ENCODE results near the gene KRT86. TPM values are rescaled to one million over a fixed set of nuclear protein-coding genes. Genes with fewer than 3 reads are reported as not detected.
"Not testable (repeated sequence)": the region's sequence is repeated elsewhere in the genome, so short reads cannot be mapped to it uniquely, and the experiment has no call there.

The KRT86 gene
- total and polyA plus RNA-seq, 2 experiments from 2014 or later = 0.11 to 0.16 TPM

DNA sequence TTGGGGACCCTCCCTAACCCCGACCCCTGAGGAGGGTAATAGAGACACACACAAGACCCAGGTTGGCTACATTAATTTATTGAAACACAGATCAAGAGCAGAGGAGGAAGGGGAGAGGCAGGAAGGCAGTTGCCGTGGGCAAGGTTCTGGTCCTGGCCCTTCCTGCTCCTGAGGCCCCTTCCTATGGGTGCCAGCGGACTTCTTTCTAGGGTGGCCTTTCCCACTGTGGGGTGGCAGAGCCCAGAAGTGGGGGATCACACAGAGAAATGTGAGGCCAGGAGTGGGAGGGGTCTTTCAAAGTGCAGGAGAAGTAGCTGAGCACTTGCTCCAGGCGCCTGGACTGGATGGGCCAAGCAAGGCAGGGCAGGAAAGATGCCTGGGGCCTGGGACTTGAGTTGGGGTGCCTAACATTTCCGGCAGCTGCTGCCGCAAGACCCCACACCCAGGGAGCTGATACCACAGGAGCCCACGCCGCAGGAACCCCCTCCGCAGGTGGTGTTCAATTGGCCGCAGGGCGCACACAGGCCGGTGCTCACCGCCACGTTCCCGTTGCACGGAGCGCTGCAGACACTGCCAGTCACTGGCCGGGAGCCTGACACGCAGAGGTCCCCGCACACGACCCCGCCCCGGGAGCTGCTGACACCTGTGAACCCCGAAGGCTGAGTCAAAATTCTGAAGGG, 11.5 kb downstream of the KRT86 start:
- peaks cover 22% of the 10 kb centered on the region for H3F3A ChIP-seq (ENCODE audit: insufficient read depth)
- H3K79me2 ChIP-seq (ENCODE audit: insufficient read depth) = no peaks in the 10 kb centered on the region
- in situ Hi-C loops (cut with MboI) = no loop called here
- DNase-seq = no peak
- no peaks in the 10 kb centered on the region for H3K9me3 ChIP-seq (ENCODE audit: low read depth)
- no peak overlapping the region for H3K4me3 ChIP-seq
- H3K27me3 ChIP-seq (replicated peaks; ENCODE audit: insufficient read depth) = no peaks in the 10 kb centered on the region
- no peaks in the 10 kb centered on the region for H4K20me1 ChIP-seq (ENCODE audit: insufficient read depth)
- H3K9ac ChIP-seq = no peak overlapping the region
- TF ChIP-seq EZH2 (IDR thresholded peaks at IDR 0.05; ENCODE audit: insufficient read depth, poor library complexity, severe bottlenecking) (no peak), EZH2phosphoT487 (IDR thresholded peaks at IDR 0.05; ENCODE audit: insufficient read depth, low read depth) (no peak)
- peaks cover 25% of the 10 kb centered on the region for H3K4me1 ChIP-seq (ENCODE audit: insufficient read depth)
- no peak overlapping the region for H2AFZ ChIP-seq
- no peaks in the 10 kb centered on the region for H3K9me2 ChIP-seq (ENCODE audit: insufficient read depth)
- H3K27ac ChIP-seq = no peak overlapping the region
- WGBS, 2 experiments (ENCODE audit: low coverage in 1 of 2, low lambda C conversion rate in 2 of 2, missing lambda C conversion rate in 2 of 2) = 96 to 97% methylated on average over 24 of the region's 24 CpGs
- H3K36me3 ChIP-seq (ENCODE audit: low read depth) = no peaks in the 10 kb centered on the region
- no peak overlapping the region for H3K4me2 ChIP-seq (ENCODE audit: unreplicated experiment)

GRCh38 chr12:52286857-52287785, 12.7 kb downstream of the KRT86 start:
- H3F3A ChIP-seq (ENCODE audit: insufficient read depth) = peaks cover 12% of the 10 kb centered on the region
- H3K27me3 ChIP-seq (replicated peaks; ENCODE audit: insufficient read depth); in situ Hi-C loops (cut with MboI); H3K4me3 ChIP-seq; H3K9me3 ChIP-seq (ENCODE audit: low read depth); H3K9me2 ChIP-seq (ENCODE audit: insufficient read depth); H4K20me1 ChIP-seq (ENCODE audit: insufficient read depth); H3K4me2 ChIP-seq (ENCODE audit: unreplicated experiment); H2AFZ ChIP-seq; H3K27ac ChIP-seq; H3K36me3 ChIP-seq (ENCODE audit: low read depth); H3K9ac ChIP-seq; DNase-seq; H3K79me2 ChIP-seq (ENCODE audit: insufficient read depth): not testable (repeated sequence)
- 93% methylated on average over 17 to 18 of the region's 21 CpGs for WGBS, 2 experiments (ENCODE audit: low coverage in 1 of 2, low lambda C conversion rate in 2 of 2, missing lambda C conversion rate in 2 of 2)
- H3K4me1 ChIP-seq (ENCODE audit: insufficient read depth) = peaks cover 16% of the 10 kb centered on the region

DNA sequence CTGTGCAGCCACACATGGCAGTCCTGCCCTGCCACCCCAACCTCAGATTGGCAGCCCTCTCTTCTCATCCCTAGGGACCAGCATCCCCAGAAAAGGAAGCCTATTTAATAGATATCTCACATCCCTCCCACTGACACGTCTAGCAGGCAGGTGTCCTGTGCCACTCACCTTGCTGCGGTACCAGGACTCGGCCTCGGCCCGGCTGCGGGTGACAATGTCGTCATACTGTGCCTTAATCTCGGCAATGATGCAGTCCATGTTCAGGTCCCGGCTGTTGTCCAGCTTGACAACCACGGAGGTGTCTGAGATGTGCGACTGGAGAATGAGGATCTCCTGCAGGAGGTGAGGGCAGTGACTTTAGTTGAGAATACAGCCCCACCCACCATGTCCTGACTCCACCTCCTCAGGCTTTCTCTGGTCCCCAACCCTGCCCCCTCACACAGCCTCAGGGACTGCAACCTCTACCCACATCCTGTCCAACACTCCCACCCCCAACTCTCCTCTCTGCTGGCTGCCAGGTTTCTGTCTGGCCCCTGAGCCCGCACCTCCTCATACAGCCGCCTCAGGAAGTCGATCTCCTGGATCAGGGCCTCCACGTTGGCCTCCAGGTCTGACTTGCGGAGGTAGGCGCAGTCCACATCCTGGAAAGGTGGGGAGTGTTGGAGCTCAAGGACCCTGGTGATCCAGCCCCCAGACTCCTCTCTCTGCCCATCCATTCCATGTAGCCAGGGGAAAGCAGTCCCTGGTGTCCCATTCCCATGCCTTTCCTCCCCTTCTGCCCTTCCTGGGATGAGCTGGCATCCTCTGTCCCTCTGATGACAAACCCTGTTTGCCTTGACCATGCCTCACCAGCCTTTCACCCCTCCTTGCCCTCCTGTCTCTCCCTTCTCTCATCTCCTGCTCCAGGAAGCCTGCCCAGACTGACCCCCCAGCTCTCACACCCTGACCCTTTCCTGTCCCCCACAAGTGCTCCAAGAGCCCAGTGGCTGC, 13.7 kb downstream of the KRT86 start:
- H2AFZ ChIP-seq; H3K27me3 ChIP-seq (replicated peaks; ENCODE audit: insufficient read depth); H3K4me2 ChIP-seq (ENCODE audit: unreplicated experiment); H3K9ac ChIP-seq; H4K20me1 ChIP-seq (ENCODE audit: insufficient read depth); H3K27ac ChIP-seq; H3K9me2 ChIP-seq (ENCODE audit: insufficient read depth); DNase-seq; H3K9me3 ChIP-seq (ENCODE audit: low read depth); in situ Hi-C loops (cut with MboI); H3K79me2 ChIP-seq (ENCODE audit: insufficient read depth); H3K4me3 ChIP-seq; H3K36me3 ChIP-seq (ENCODE audit: low read depth): not testable (repeated sequence)
- peaks cover 16% of the 10 kb centered on the region for H3K4me1 ChIP-seq (ENCODE audit: insufficient read depth)
- 96 to 98% methylated on average over 15 to 16 of the region's 17 CpGs for WGBS, 2 experiments (ENCODE audit: low coverage in 1 of 2, low lambda C conversion rate in 2 of 2, missing lambda C conversion rate in 2 of 2)
- H3F3A ChIP-seq (ENCODE audit: insufficient read depth) = peaks cover 12% of the 10 kb centered on the region

GRCh38 chr12:52290483-52291134, 16.2 kb downstream of the KRT86 start:
- H3K79me2 ChIP-seq (ENCODE audit: insufficient read depth); H3K9me2 ChIP-seq (ENCODE audit: insufficient read depth); H3K27me3 ChIP-seq (replicated peaks; ENCODE audit: insufficient read depth); H4K20me1 ChIP-seq (ENCODE audit: insufficient read depth); H2AFZ ChIP-seq; DNase-seq; H3K4me2 ChIP-seq (ENCODE audit: unreplicated experiment); H3K27ac ChIP-seq; H3K9me3 ChIP-seq (ENCODE audit: low read depth); H3F3A ChIP-seq (ENCODE audit: insufficient read depth); H3K9ac ChIP-seq; in situ Hi-C loops (cut with MboI); H3K4me3 ChIP-seq; H3K36me3 ChIP-seq (ENCODE audit: low read depth); H3K4me1 ChIP-seq (ENCODE audit: insufficient read depth): not testable (repeated sequence)
- no CpG with 5 or more reads among the region's 5 CpGs for WGBS, 2 experiments (ENCODE audit: low coverage in 1 of 2, low lambda C conversion rate in 2 of 2, missing lambda C conversion rate in 2 of 2)
